Gastroesophageal sphincter (tissue), 3 donors: Measurements from ENCODE around the gene PIRT.

Experiments used
- CTCF ChIP-seq, 4 experiments: fragments of 200-600 bp in 2 of 4; fragments of 450-650 bp in 2 of 4; sonication (generic) in 1 of 4; IDR thresholded peaks; one replicate each; pipeline ENCODE4 v1.5.1; 2017 to 2019; ENCODE audit warnings: antibody characterized with exemption in 4 of 4, mild to moderate bottlenecking in 2 of 4, moderate library complexity in 2 of 4
- EP300 ChIP-seq: sonication (generic); formaldehyde crosslinking; IDR thresholded peaks from one replicate; pipeline ENCODE4 v1.6.1; 2017; ENCODE audit warnings: antibody characterized with exemption, mild to moderate bottlenecking
- POLR2A ChIP-seq, 2 donors: fragments of 450-650 bp; IDR thresholded peaks; one replicate each; pipeline ENCODE4 v1.6.1; 2017; ENCODE audit warnings: antibody characterized with exemption in 2 of 2, mild to moderate bottlenecking in 2 of 2, moderate library complexity in 1 of 2
- POLR2AphosphoS5 ChIP-seq: sonication (generic); formaldehyde crosslinking; IDR thresholded peaks from one replicate; pipeline ENCODE4 v1.6.1; 2017; ENCODE audit warnings: antibody characterized with exemption

- TF ChIP-seq POLR2AphosphoS5, result no peak
- TF ChIP-seq CTCF (IDR thresholded peaks at IDR 0.05), result no peak
- no peak for TF ChIP-seq POLR2A (IDR thresholded peaks at IDR 0.05)
- TF ChIP-seq EP300, result no peak
These were observed 38.5 kb downstream of the PIRT start for GRCh38 chr17:10799407-10799806.
